EL (cell line): ENCODE results near the gene CADPS.

Experiments
- DNase-seq: peaks from one replicate; pipeline ENCODE4 v3.0.0-alpha.2; 2016

The CADPS gene

GRCh38 chr3:62805580-62806277, 69.5 kb downstream of the CADPS start:
- no peak for DNase-seq

- DNase-seq, result no peak
Observed at GRCh38 chr3:62805106-62805505, 70.1 kb downstream of the CADPS start.

GRCh38 chr3:62803276-62803675, 71.9 kb downstream of the CADPS start:
- no peak for DNase-seq

- no peak for DNase-seq
Observed at GRCh38 chr3:62798000-62798399, 77.2 kb downstream of the CADPS start.

- no peak for DNase-seq
Observed at GRCh38 chr3:62797132-62797531, 78.1 kb downstream of the CADPS start.

GRCh38 chr3:62795978-62796657, 79.1 kb downstream of the CADPS start:
- DNase-seq, result no peak

- no peak for DNase-seq
Observed at GRCh38 chr3:62793946-62794345, 81.3 kb downstream of the CADPS start.

- no peak for DNase-seq
Observed at GRCh38 chr3:62785384-62785783, 89.8 kb downstream of the CADPS start.

- no peak for DNase-seq
Observed at GRCh38 chr3:62781121-62781520, 94.1 kb downstream of the CADPS start.

GRCh38 chr3:62777674-62778073, 97.5 kb downstream of the CADPS start:
- DNase-seq, result no peak

- no peak for DNase-seq
Observed at GRCh38 chr3:62777130-62777529, 98.1 kb downstream of the CADPS start.

- no peak for DNase-seq
Observed at GRCh38 chr3:62774221-62774620, 101.0 kb downstream of the CADPS start.

- DNase-seq, result no peak
Observed at GRCh38 chr3:62771331-62772072, 103.7 kb downstream of the CADPS start.

GRCh38 chr3:62768896-62769295, 106.3 kb downstream of the CADPS start:
- no peak for DNase-seq

GRCh38 chr3:62761711-62762110, 113.5 kb downstream of the CADPS start:
- no peak for DNase-seq

- no peak for DNase-seq
Observed at GRCh38 chr3:62761311-62761710, 113.9 kb downstream of the CADPS start.

- no peak for DNase-seq
Observed at GRCh38 chr3:62758296-62759066, 116.7 kb downstream of the CADPS start.

- DNase-seq, result no peak
Observed at GRCh38 chr3:62757045-62757444, 118.2 kb downstream of the CADPS start.

GRCh38 chr3:62755285-62755684, 119.9 kb downstream of the CADPS start:
- DNase-seq, result peak; percentile 29

- DNase-seq, result no peak
Observed at GRCh38 chr3:62749657-62750056, 125.6 kb downstream of the CADPS start.

- no peak for DNase-seq
Observed at GRCh38 chr3:62749130-62749529, 126.1 kb downstream of the CADPS start.

- DNase-seq, result no peak
Observed at GRCh38 chr3:62737449-62737848, 137.8 kb downstream of the CADPS start.

- no peak for DNase-seq
Observed at GRCh38 chr3:62735510-62735909, 139.7 kb downstream of the CADPS start.
